BLaER1 treated with 17β-estradiol and CSF1 and Interleukin-3, amounts not matched to agents 10 nM and 100 nM (cell line): Measurements from ENCODE around the gene TRPC4AP.

ENCODE experiments used
- H3K27ac ChIP-seq, 11 experiments: shearing (Covaris generic); formaldehyde crosslinking; 2 replicates each; pipeline ENCODE4 v1.8.1; 2022
- H3K27me3 ChIP-seq, 11 experiments: shearing (Covaris generic); formaldehyde crosslinking; 2 replicates each; pipeline ENCODE4 v1.8.1; 2022
- H3K36me3 ChIP-seq, 11 experiments: shearing (Covaris generic); formaldehyde crosslinking; 2 replicates each; pipeline ENCODE4 v1.8.1; 2022
- H3K4me1 ChIP-seq, 10 experiments: shearing (Covaris generic); formaldehyde crosslinking; 2 replicates each; pipeline ENCODE4 v1.8.1; 2022
- H3K4me2 ChIP-seq, 11 experiments: shearing (Covaris generic); formaldehyde crosslinking; 2 replicates each; pipeline ENCODE4 v1.8.1; 2022
- H3K4me3 ChIP-seq, 10 experiments: shearing (Covaris generic); formaldehyde crosslinking; 2 replicates each; pipeline ENCODE4 v1.8.1; 2022
- H3K9ac ChIP-seq, 11 experiments: shearing (Covaris generic); formaldehyde crosslinking; 2 replicates each; pipeline ENCODE4 v1.8.1; 2022
- H3K9me3 ChIP-seq, 11 experiments: shearing (Covaris generic); formaldehyde crosslinking; replicated peaks in 1 of 11; 2 replicates each; pipeline ENCODE4 v1.8.1; 2022
- H4K20me1 ChIP-seq, 11 experiments: shearing (Covaris generic); formaldehyde crosslinking; 2 replicates each; pipeline ENCODE4 v1.8.1; 2022
- Cebpa-rat ChIP-seq, 11 experiments: shearing (Covaris generic); IDR thresholded peaks; 2 replicates each; pipeline ENCODE4 v1.8.1; 2022

TRPC4AP gene

DNA sequence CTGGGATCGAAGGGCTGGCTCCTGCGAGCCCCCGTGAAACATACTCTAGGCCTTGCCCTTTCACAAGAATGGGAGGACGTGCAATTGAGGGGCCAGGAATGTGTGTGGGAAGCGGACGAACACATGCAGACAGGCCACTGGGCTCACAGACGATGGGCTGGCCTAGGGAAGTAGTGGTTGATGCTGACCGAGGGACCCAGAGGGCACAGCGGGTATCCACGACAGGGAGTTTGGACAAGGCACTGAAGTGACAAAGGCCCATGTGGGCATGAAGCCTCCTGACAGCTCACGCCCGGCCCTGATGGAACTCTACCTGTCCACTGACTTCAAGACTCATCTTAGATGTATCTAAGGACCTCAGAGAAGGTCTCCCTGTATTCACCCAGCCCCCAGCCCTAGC lies 84.7 kb downstream of the TRPC4AP start:
- Histone ChIP-seq H3K9ac (no peak overlapping the region), H3K4me3 (no peak overlapping the region), H3K4me2 (no peak overlapping the region), H3K9me3 (no peaks in the 10 kb centered on the region), H3K27ac (no peak overlapping the region), H3K4me1 (peaks cover 0 to 34% (median 9%) of the 10 kb centered on the region in 10 experiments; a peak in 13 of 20 replicates), H3K27me3 (no peaks in the 10 kb centered on the region), H4K20me1 (peaks cover 0 to 95% (median 38%) of the 10 kb centered on the region in 11 experiments; a peak in 17 of 22 replicates), H3K36me3 (peaks cover 99 to 100% (median 100%) of the 10 kb centered on the region in 11 experiments)
- TF ChIP-seq Cebpa-rat (IDR thresholded peaks at IDR 0.05) = no peak

GRCh38 chr20:35007413-35007812 lies 85.2 kb downstream of the TRPC4AP start:
- Histone ChIP-seq H3K27ac (no peak overlapping the region), H3K36me3 (peaks cover 99 to 100% (median 100%) of the 10 kb centered on the region in 11 experiments), H3K27me3 (no peaks in the 10 kb centered on the region), H3K4me2 (no peak overlapping the region), H3K9ac (no peak overlapping the region), H3K9me3 (no peaks in the 10 kb centered on the region), H3K4me3 (no peak overlapping the region), H3K4me1 (peaks cover 0 to 30% (median 5%) of the 10 kb centered on the region in 10 experiments; a peak in 13 of 20 replicates), H4K20me1 (peaks cover 0 to 95% (median 38%) of the 10 kb centered on the region in 11 experiments; a peak in 17 of 22 replicates)
- no peak for TF ChIP-seq Cebpa-rat (IDR thresholded peaks at IDR 0.05)

GRCh38 chr20:35006531-35006971 lies 86.1 kb downstream of the TRPC4AP start:
- no peak for TF ChIP-seq Cebpa-rat (IDR thresholded peaks at IDR 0.05)
- no peak overlapping the region for H3K4me3 ChIP-seq
- H3K9me3 ChIP-seq = no peaks in the 10 kb centered on the region
- no peak overlapping the region for H3K9ac ChIP-seq
- H3K4me2 ChIP-seq = no peak overlapping the region
- peaks cover 0 to 95% (median 45%) of the 10 kb centered on the region in 11 experiments; a peak in 20 of 22 replicates for H4K20me1 ChIP-seq
- peaks cover 99 to 100% (median 100%) of the 10 kb centered on the region in 11 experiments for H3K36me3 ChIP-seq
- H3K27me3 ChIP-seq = no peaks in the 10 kb centered on the region
- H3K27ac ChIP-seq = no peak overlapping the region
- H3K4me1 ChIP-seq = peaks cover 0 to 21% (median 0%) of the 10 kb centered on the region in 10 experiments; a peak in 5 of 20 replicates

GRCh38 chr20:35006009-35006408 lies 86.6 kb downstream of the TRPC4AP start:
- Histone ChIP-seq H3K9ac (no peak overlapping the region), H3K9me3 (no peaks in the 10 kb centered on the region), H3K27ac (no peak overlapping the region), H4K20me1 (peaks cover 4 to 95% (median 50%) of the 10 kb centered on the region in 11 experiments; a peak in 20 of 22 replicates), H3K36me3 (peaks cover 99 to 100% (median 100%) of the 10 kb centered on the region in 11 experiments), H3K4me3 (no peak overlapping the region), H3K4me1 (peaks cover 0 to 17% (median 0%) of the 10 kb centered on the region in 10 experiments; a peak in 5 of 20 replicates), H3K4me2 (no peak overlapping the region), H3K27me3 (no peaks in the 10 kb centered on the region)
- no peak for TF ChIP-seq Cebpa-rat (IDR thresholded peaks at IDR 0.05)

- Histone ChIP-seq H3K27ac (no peak overlapping the region), H3K4me1 (peaks cover 0 to 12% (median 0%) of the 10 kb centered on the region in 10 experiments; a peak in 5 of 20 replicates), H3K36me3 (peaks cover 99 to 100% (median 100%) of the 10 kb centered on the region in 11 experiments), H3K9ac (no peak overlapping the region), H4K20me1 (peaks cover 9 to 98% (median 55%) of the 10 kb centered on the region in 11 experiments; a peak in 20 of 22 replicates), H3K4me3 (no peak overlapping the region), H3K9me3 (no peaks in the 10 kb centered on the region), H3K27me3 (no peaks in the 10 kb centered on the region), H3K4me2 (no peak overlapping the region)
- TF ChIP-seq Cebpa-rat (IDR thresholded peaks at IDR 0.05) = no peak
Observed at GRCh38 chr20:35005463-35005961, 87.1 kb downstream of the TRPC4AP start.

- TF ChIP-seq Cebpa-rat (IDR thresholded peaks at IDR 0.05) = no peak
- H3K36me3 ChIP-seq = peaks cover 100% of the 10 kb centered on the region in 11 experiments
- no peak overlapping the region for H3K27ac ChIP-seq
Observed at GRCh38 chr20:35004749-35005462, 87.7 kb downstream of the TRPC4AP start.

DNA sequence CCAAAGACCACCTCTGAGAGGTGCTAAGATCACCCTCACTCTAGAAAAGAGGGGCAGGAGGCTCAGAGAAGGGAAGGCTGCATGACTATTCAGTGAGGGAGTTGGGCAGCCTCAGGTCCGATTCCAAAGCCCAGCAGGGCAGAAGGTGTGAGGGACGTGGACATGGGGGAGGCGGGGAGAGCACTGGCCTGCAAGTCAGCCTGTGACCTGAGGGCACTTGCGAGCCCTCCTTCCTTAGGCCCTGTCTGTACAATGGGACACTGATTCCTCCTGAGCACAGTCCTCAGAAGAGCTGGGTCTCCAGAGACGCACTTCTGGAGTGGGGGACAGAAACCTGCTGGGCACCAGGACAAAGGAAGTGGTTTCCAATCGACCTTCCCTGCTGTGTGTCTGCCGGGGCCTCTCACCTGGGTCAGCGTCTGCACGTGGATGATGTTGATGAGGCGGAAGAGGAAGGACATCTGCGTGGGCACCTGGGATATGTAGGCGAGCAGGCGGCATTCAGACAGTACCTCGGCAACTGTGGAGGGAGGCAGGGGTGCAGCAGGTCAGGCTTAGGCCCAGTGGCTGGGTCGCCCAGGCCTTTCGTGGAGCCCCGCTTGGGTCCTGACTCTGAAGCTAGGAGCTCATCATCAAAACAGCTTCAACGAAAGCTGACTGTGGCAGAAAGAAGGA lies 88.4 kb downstream of the TRPC4AP start:
- no peaks in the 10 kb centered on the region for H3K4me1 ChIP-seq
- H3K27ac ChIP-seq = no peak overlapping the region
- no peak for TF ChIP-seq Cebpa-rat (IDR thresholded peaks at IDR 0.05)
- H3K27me3 ChIP-seq = no peaks in the 10 kb centered on the region
- H3K4me3 ChIP-seq = no peak overlapping the region
- no peak overlapping the region for H3K9ac ChIP-seq
- no peak overlapping the region for H3K4me2 ChIP-seq
- peaks cover 97 to 100% (median 100%) of the 10 kb centered on the region in 11 experiments for H3K36me3 ChIP-seq
- no peaks in the 10 kb centered on the region for H3K9me3 ChIP-seq
- peaks cover 12 to 98% (median 62%) of the 10 kb centered on the region in 11 experiments; a peak in 20 of 22 replicates for H4K20me1 ChIP-seq

More at GRCh38 chr20:35004749-35005462, 87.7 kb downstream of the TRPC4AP start:
- H3K4me1 ChIP-seq = peaks cover 0 to 6% (median 0%) of the 10 kb centered on the region in 10 experiments; a peak in 4 of 20 replicates
- no peak overlapping the region for H3K4me2 ChIP-seq
- no peak overlapping the region for H3K9ac ChIP-seq
- H3K9me3 ChIP-seq = no peaks in the 10 kb centered on the region
- H3K4me3 ChIP-seq = no peak overlapping the region
- H3K27me3 ChIP-seq = no peaks in the 10 kb centered on the region
- peaks cover 12 to 98% (median 61%) of the 10 kb centered on the region in 11 experiments; a peak in 20 of 22 replicates for H4K20me1 ChIP-seq

GRCh38 chr20:35003211-35004031 lies 89.2 kb downstream of the TRPC4AP start:
- H3K36me3 ChIP-seq = peaks cover 97 to 100% (median 100%) of the 10 kb centered on the region in 11 experiments
- H4K20me1 ChIP-seq = peaks cover 18 to 98% (median 69%) of the 10 kb centered on the region in 11 experiments; a peak in 20 of 22 replicates

More at GRCh38 chr20:35003211-35004031, 89.2 kb downstream of the TRPC4AP start:
- no peak overlapping the region for H3K4me3 ChIP-seq
- no peak overlapping the region for H3K9ac ChIP-seq
- no peaks in the 10 kb centered on the region for H3K4me1 ChIP-seq
- no peak overlapping the region for H3K4me2 ChIP-seq
- no peaks in the 10 kb centered on the region for H3K27me3 ChIP-seq
- no peaks in the 10 kb centered on the region for H3K9me3 ChIP-seq
- no peak overlapping the region for H3K27ac ChIP-seq
- TF ChIP-seq Cebpa-rat (IDR thresholded peaks at IDR 0.05) = no peak
